Tibial artery (tissue), 4 donors: ENCODE results near the gene MROH8.
A peak's percentile ranks its signal among the peaks of the same experiment; 100 is the strongest.

ENCODE experiments used
- DNase-seq, 2 donors: peaks; one replicate each; pipeline ENCODE4 v3.0.0-alpha.2; 2019
- H3K27ac ChIP-seq, 2 donors: fragments of 200-600 bp; sonication (generic) in 1 of 2; 1 replicate in 1 of 2; 2 replicates in 1 of 2; pipeline ENCODE4 v1.5.1; 2018 to 2019; ENCODE audit warnings: mild to moderate bottlenecking in 1 of 2
- H3K27me3 ChIP-seq, 2 donors: fragments of 200-600 bp; sonication (generic) in 1 of 2; one replicate each; pipeline versions ENCODE4 v1.5.1 to v1.6.0; 2016 to 2019
- H3K36me3 ChIP-seq, 3 donors: fragments of 200-600 bp; sonication (generic) in 2 of 3; one replicate each; pipeline ENCODE4 v1.5.1; 2016 to 2019; ENCODE audit warnings: mild to moderate bottlenecking in 2 of 3
- H3K4me1 ChIP-seq, 4 donors: fragments of 200-600 bp; sonication (generic) in 2 of 4; 1 replicate in 3 of 4; 2 replicates in 1 of 4; pipeline ENCODE4 v1.5.1; 2016 to 2019
- H3K4me3 ChIP-seq, 2 donors: fragments of 200-600 bp; sonication (generic) in 1 of 2; 1 replicate in 1 of 2; 2 replicates in 1 of 2; pipeline ENCODE4 v1.5.1; 2018 to 2019; ENCODE audit warnings: mild to moderate bottlenecking in 2 of 2
- H3K9me3 ChIP-seq, 3 donors: fragments of 200-600 bp; sonication (generic) in 1 of 3; one replicate each; pipeline ENCODE4 v1.5.1; 2016 to 2019
- intact Hi-C: fragments of 100-400 bp; cut with DNase I; formaldehyde crosslinking; loops from one replicate; pipeline ENCODE4 v1.15.0; 2023; ENCODE audit warnings: low total_unique reads
- TF ChIP-seq, protein P1 (sequence below), 2 experiments: fragments of 200-600 bp in 1 of 2; fragments of 450-650 bp in 1 of 2; IDR thresholded peaks; one replicate each; pipeline ENCODE4 v1.5.1; 2017 to 2019; ENCODE audit warnings: antibody characterized with exemption in 2 of 2, mild to moderate bottlenecking in 1 of 2, moderate library complexity in 1 of 2

Gene MROH8

DNA sequence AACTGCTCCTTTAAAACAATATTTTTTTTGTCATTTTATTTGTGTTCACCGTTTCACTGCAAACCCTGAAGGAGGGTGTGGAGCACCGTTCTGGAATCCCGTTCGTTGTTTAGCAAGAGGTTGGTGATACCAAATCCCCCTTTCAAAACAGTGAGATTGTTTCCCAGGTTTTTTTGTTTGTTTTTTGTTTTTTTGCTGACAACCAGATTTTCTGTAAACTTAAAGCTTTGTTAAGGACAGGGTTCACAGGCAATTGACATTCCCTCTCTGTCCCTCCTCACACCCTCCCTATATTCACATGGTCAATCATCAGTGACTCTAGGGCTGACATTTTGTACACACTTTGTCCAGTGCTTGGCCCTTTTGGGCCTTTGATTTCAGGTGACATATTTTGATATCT is 21.0 kb upstream of the MROH8 start:
- TF ChIP-seq, protein P1, sequence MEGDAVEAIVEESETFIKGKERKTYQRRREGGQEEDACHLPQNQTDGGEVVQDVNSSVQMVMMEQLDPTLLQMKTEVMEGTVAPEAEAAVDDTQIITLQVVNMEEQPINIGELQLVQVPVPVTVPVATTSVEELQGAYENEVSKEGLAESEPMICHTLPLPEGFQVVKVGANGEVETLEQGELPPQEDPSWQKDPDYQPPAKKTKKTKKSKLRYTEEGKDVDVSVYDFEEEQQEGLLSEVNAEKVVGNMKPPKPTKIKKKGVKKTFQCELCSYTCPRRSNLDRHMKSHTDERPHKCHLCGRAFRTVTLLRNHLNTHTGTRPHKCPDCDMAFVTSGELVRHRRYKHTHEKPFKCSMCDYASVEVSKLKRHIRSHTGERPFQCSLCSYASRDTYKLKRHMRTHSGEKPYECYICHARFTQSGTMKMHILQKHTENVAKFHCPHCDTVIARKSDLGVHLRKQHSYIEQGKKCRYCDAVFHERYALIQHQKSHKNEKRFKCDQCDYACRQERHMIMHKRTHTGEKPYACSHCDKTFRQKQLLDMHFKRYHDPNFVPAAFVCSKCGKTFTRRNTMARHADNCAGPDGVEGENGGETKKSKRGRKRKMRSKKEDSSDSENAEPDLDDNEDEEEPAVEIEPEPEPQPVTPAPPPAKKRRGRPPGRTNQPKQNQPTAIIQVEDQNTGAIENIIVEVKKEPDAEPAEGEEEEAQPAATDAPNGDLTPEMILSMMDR (IDR thresholded peaks at IDR 0.05) = no peak
- Histone ChIP-seq H3K4me1 (peaks cover 0 to 9% (median 0%) of the 10 kb centered on the region in 4 donors), H3K4me3 (no peak overlapping the region), H3K36me3 (peaks cover 43 to 68% (median 45%) of the 10 kb centered on the region in 3 donors), H3K27me3 (no peaks in the 10 kb centered on the region), H3K9me3 (no peaks in the 10 kb centered on the region), H3K27ac (no peak overlapping the region)
- intact Hi-C loops = loop anchor here (5.0 kb wide), 1 partner anchor 332 kb away; no protein-coding TSS in a partner anchor
- DNase-seq = no peak

- H3K36me3 ChIP-seq = peaks cover 30 to 55% (median 32%) of the 10 kb centered on the region in 3 donors
These were observed 19.7 kb upstream of the MROH8 start for GRCh38 chr20:37198932-37199660.

GRCh38 chr20:37194621-37195417 is 15.5 kb upstream of the MROH8 start:
- H3K27ac ChIP-seq = no peak overlapping the region
- no peaks in the 10 kb centered on the region for H3K9me3 ChIP-seq
- TF ChIP-seq, protein P1 (IDR thresholded peaks at IDR 0.05) = no peak
- intact Hi-C loops = loop anchor here (5.0 to 10.0 kb wide), 2 partner anchors 190 to 342 kb away; no protein-coding TSS in a partner anchor
- peaks cover 13 to 34% (median 16%) of the 10 kb centered on the region in 3 donors for H3K36me3 ChIP-seq
- H3K4me1 ChIP-seq = peaks cover 0 to 12% (median 8%) of the 10 kb centered on the region in 4 donors
- no peak for DNase-seq
- no peaks in the 10 kb centered on the region for H3K27me3 ChIP-seq
- H3K4me3 ChIP-seq = no peak overlapping the region

More at GRCh38 chr20:37198932-37199660, 19.7 kb upstream of the MROH8 start:
- intact Hi-C loops = loop anchor here (10.0 kb wide), 1 partner anchor 186 kb away; no protein-coding TSS in a partner anchor
- Histone ChIP-seq H3K4me1 (peaks cover 0 to 9% (median 0%) of the 10 kb centered on the region in 4 donors), H3K27me3 (no peaks in the 10 kb centered on the region), H3K27ac (no peak overlapping the region), H3K4me3 (no peak overlapping the region), H3K9me3 (no peaks in the 10 kb centered on the region)
- peak in 1 of 2 donors; percentile 38 for DNase-seq
- TF ChIP-seq, protein P1 (IDR thresholded peaks at IDR 0.05) = no peak

- H3K4me1 ChIP-seq = peaks cover 0 to 14% (median 8%) of the 10 kb centered on the region in 4 donors
- H3K4me3 ChIP-seq = no peak overlapping the region
- TF ChIP-seq, protein P1 (IDR thresholded peaks at IDR 0.05) = no peak
- peaks cover 3 to 30% (median 6%) of the 10 kb centered on the region in 3 donors for H3K36me3 ChIP-seq
- H3K27ac ChIP-seq = no peak overlapping the region
- no peaks in the 10 kb centered on the region for H3K9me3 ChIP-seq
- no peaks in the 10 kb centered on the region for H3K27me3 ChIP-seq
- intact Hi-C loops = loop anchor here (5.0 to 10.0 kb wide), 2 partner anchors 191 to 343 kb away; no protein-coding TSS in a partner anchor
- no peak for DNase-seq
These were observed 14.5 kb upstream of the MROH8 start for GRCh38 chr20:37193821-37194220.

GRCh38 chr20:37193226-37193625 is 13.9 kb upstream of the MROH8 start:
- Histone ChIP-seq H3K4me3 (no peak overlapping the region), H3K36me3 (peaks cover 0 to 31% (median 6%) of the 10 kb centered on the region in 3 donors), H3K27ac (no peak overlapping the region), H3K27me3 (no peaks in the 10 kb centered on the region), H3K9me3 (no peaks in the 10 kb centered on the region), H3K4me1 (peaks cover 0 to 14% (median 8%) of the 10 kb centered on the region in 4 donors)
- intact Hi-C loops = loop anchor here (5.0 to 10.0 kb wide), 2 partner anchors 192 to 344 kb away; no protein-coding TSS in a partner anchor
- TF ChIP-seq, protein P1 (IDR thresholded peaks at IDR 0.05) = no peak
- no peak for DNase-seq
